AML-193 (cell line): ENCODE results near the gene BLOC1S1.
A peak's percentile ranks its signal among the peaks of the same experiment; 100 is the strongest.

Source experiments
- DNase-seq, 2 experiments: peaks; one replicate each; lab custom pipeline; 2025; lab: John Stamatoyannopoulos, UW

BLOC1S1 gene

DNA sequence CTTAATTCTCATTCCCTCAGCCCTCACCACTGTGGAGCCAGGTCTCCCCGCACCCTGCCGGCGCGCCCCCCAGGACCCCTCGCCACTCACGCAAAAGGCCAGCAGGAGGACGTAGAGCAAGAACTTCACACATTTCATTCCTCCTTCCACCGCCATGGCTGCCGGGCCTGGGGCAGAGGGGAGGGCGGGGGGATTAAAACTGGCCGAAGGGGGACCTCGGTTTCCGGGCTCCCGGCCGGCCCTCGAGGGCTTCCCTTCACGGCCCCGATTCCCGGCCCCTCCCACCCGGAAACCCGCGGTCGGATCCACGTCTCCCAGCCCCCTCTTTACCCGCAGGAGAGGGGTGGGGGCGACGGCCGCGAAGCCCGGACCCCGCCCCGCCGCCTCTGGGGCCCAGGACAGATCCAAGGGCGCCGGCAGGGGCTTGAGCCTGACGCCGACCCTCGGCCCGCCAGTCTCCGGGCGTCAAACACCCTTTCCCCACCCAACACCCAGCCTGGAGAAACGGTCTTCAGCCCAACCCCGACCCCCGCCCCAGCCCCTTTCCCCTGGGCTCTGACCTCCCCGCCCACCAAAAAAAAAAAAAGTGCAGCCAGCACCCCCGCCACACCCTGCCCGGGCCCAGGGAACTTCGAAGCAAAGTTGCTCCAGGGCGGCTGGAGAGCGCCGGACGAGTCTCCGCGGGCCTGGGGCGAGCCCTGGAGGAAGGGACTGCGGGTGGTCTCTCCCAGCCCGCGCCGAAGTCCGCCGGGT lies 12.5 kb downstream of the BLOC1S1 start:
- DNase-seq: peak in 1 of 2 experiments; percentile 26

DNA sequence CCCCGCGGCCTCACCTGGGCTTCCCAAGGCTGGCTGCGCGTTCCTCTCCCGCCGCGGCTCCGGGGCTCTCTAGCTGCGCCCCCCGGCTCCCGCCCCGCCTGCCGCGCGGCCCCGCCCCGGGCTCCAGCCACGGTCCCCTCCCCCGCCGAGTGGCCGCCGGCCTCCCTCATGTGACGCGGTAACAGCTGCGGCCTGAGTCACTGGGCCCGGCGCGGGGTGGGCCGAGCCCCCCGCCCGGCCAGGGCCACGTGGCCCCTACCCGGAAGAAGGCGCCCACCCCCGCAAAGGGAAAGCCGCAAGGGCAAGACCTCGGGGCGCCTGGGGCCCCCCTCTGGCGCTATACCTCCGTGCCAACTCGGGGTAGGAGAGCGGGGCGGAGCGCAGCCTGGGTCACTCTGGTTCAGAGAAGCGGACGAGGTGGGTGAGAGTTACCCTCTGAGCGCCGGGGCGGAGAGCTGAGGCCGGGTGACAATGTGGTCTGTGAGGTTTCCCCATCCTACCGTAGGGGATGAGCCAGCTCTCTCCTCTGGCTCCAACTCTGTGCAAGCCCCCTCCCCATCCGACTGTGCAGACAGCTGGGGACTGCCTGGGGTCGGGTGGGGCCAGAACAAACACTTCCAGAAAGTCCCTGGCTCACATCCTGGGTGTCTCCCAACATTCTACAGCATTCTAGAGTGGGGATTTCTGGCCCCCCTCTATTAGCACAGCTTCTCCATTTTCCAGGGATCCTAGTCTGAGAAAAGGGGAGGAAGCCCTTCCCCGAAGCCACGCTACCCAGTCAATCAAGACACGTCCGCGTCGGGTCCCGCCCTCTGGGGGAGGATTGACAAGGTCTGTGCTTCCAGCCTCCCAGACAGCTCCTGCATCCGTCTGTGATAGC lies 13.3 kb downstream of the BLOC1S1 start, which contains the start of gene CD63:
Gene CD63, minus strand, starts transcription at position 71 of the 880 bp plus-strand sequence. CDS start 668 bp downstream, outside the sequence.
- peak; percentile 65 to 72 for DNase-seq

DNA sequence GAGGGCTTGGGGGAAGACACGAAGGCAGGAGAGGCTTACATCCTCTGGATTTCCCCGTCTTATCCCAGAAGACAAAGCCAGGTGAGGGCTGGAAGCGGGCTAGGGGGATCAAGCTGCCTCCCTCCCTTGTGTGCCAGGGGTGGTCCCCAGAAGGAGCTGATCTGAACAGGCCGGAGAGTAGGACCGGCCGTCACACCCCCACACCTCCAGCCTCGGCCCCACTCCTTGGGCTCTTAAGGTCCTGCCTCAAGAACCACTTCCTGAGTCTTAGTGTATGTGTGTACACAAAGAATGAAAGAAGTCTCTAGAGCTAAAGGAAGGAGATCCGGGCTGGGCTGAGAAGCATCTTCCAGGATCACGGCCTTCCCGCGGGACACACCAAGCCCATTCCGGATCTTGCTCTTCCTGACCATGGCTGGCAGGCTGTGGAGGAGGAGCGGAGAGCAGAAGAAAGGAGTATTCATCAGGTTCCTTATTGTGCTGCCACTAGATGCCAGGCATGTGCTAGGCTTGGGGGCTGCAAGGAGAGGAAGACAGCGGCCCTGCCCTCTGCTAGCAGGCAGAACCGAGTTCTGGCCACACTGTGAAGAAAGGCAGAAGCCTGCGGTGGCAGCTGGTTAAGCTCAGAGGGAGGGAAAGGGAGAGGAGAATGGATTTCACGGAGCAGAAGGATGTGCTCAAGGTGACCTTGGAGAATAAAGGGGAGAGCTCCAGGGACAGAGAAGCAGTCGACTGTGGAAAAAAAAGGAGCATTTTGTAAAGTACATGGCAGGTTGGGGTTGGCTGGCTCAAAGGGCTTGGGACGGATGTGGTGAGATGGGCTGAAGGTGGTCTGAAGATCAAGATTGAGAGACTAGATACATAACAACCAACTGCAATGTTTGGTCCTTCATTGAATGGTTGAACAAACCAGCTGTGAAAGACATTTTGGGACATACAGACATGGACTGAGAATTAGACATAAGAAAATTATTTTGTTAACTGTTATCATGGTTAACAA lies 14.3 kb downstream of the BLOC1S1 start:
- DNase-seq: peak; percentile 59 to 60

DNA sequence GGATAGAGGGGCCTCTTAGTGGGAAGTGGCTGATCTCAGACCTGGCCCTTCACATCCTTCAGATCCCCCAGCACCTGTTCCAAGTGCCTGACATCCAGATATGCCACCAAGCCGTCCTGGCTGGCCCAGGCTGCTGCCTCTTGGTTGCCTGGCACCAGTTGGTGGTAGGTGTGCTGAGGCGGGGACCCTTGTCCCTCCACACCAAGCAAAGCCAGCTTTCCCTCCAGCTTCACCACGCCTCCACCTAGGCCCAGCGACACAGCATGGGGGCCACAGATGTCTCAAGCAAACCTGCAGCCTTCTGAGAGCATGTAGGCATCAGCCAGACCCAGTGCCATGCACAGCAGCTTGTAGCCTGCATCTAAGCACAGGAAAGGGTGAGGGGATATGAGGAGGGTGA lies 16.4 kb downstream of the BLOC1S1 start:
- no peak for DNase-seq

GRCh38 chr12:55733021-55733555 lies 17.2 kb downstream of the BLOC1S1 start:
- DNase-seq: no peak

- DNase-seq: no peak
Measured at GRCh38 chr12:55733858-55734257, 18.0 kb downstream of the BLOC1S1 start.

GRCh38 chr12:55734595-55734994 lies 18.7 kb downstream of the BLOC1S1 start:
- DNase-seq: no peak

DNA sequence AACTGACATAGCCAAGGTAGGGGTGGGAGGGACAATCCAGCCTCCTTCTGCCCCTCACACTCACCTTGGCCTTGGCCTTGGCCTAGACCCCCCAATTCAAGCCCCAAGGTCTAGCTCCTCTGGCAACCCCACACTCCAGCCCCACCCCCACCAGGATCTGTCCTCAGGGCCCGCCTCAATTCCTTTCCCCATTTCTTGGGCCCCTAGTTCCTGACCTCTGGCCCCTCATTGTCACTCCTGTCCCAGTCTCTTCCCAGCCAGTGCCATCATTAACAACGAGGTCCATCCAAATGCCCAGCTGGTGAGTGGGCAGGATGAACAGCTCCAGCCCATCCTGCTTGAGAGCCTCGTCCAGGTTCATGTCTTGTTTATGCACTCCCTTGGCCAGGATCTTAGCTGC lies 20.2 kb downstream of the BLOC1S1 start:
- DNase-seq: no peak

DNA sequence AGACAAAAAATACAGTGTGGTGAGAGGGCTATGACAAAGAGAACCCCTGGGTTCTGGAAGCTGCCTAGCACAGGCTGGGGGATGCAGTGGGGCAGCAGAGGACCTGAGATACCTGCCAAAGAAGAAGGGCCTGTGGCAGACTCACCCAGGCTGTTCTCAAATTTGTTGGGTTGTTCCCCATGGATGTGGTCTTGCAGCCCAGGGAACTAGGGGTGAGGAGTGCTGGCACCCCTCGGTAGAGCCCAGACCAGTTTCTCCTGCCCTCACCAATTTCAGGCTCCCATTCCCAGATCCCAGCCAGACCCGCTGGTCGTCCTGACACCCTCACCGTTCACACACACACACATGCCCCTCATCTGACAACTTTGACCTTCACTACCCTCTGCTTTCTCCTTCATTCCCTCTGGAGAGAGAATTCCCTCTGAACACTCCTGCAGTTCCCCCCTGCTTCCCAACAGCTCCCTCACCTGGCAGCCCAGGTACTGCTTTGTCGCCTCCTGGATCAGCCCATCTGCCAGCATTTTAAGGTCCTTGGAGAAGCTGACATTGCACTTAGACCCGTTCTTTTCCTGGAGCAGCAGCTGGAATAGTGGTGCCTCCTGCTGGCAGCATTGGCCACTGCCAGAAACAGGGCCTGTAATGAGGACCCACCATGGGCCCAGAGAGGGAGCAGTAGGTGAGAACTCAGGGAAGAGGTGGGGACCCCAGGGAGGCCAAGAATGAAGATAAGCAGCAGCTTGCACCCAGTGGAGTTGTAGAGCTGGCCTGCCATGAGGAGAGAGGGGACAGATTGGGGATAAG lies 21.1 kb downstream of the BLOC1S1 start:
- DNase-seq: peak; percentile 51 to 60

GRCh38 chr12:55737581-55738122 lies 21.8 kb downstream of the BLOC1S1 start:
- no peak for DNase-seq

- peak; percentile 62 to 85 for DNase-seq
Measured at GRCh38 chr12:55738123-55739024, 22.5 kb downstream of the BLOC1S1 start.

DNA sequence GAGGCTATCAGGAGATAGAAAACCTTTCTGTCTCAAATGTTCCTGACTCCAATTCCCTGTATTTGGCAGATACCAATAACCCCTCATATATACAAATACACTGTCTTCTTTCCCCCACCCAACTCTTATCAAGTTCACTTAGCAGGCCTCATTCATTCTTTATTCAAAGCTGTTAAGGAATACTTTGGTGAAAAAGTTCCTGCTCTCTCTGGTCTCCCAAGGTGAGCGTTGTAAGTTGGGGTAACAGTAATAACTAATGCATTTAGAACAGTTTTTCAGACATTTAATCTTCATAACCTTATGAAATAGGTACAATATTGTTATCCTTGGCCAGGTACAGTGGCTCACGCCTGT lies 23.2 kb downstream of the BLOC1S1 start:
- no peak for DNase-seq

DNA sequence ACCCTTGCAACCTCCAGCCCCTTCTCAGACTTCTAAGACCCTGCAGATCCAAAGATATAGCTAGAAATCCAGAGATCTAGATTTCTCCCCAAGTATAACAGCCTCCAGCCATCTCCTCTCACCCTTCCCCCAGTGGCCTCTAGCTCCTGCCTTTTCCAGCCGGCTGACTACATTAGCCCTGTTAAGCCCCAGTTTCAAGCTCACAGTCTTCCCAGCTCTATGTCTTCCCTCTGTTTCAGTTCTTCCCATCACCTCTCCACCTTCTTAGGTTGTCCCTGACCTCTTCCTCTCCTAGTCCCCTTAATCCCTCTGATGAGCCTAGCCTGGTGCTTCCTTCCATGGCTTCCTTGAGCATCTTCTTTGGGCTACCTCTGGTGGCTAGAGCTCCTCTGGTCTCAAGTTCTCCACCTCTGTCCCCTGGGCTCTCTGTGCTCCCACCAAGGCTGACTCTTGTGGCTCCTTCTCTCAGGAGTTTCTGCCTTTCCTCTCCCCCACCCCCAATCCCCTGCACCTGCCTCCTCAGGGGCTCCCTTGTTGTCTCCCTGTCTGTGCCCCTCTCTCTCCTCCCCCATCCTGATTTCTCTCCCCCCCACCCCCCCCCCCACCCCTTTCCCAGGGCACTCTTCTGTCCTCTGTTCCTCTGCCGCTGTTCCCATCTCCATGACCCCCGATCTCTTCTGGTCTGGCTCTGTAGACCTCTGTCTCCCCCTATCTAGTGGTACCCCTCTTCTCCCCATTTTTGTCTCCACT lies 26.3 kb downstream of the BLOC1S1 start:
- no peak for DNase-seq

GRCh38 chr12:55742719-55743405 lies 27.0 kb downstream of the BLOC1S1 start, which contains the start of gene GDF11:
Gene GDF11 (plus strand): TSS chr12:55743122. CDS start chr12:55743317, 195 bp downstream.
- DNase-seq: peak; percentile 55 to 58

DNA sequence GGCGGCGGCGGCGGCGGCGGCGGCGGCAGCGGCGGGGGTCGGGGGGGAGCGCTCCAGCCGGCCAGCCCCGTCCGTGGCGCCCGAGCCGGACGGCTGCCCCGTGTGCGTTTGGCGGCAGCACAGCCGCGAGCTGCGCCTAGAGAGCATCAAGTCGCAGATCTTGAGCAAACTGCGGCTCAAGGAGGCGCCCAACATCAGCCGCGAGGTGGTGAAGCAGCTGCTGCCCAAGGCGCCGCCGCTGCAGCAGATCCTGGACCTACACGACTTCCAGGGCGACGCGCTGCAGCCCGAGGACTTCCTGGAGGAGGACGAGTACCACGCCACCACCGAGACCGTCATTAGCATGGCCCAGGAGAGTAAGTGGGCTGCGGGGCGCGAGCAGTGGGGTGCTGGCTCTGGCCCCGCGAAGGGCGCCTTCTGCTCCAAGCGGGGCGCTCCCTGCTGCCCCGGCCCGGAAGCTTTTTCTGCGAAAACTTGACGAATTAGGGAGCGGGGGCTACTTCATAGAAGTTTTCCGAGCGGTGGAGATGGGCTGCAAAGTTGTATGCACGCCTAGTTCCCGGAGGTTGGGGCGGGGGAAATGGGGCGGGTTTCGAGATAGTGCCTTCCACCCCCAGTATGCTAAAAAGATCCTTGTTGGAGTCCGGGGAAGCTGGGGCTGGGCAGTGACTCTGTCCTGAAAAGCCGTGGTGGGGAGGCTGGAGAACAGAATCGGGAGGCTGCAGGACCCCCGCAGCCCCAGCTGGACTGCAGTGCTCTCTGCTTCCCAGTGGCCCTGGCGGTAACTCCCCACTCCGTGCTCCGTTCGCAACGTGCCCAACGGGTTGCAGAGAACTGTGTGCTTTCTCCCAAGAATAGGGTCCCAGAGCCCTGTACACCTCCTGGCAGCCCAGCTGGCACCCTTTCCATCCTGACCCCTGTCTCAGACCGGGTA lies 27.8 kb downstream of the BLOC1S1 start:
- DNase-seq: peak; percentile 40 to 57

GRCh38 chr12:55744340-55745030 lies 28.6 kb downstream of the BLOC1S1 start:
- no peak for DNase-seq
